Mesodermal cell (in vitro differentiated cells): ENCODE data around the gene IQCH.

ENCODE experiments used
- H3K27ac ChIP-seq: 2 replicates; pipeline ENCODE4 v1.7.0; 2013; ENCODE audit warnings: mild to moderate bottlenecking, low read depth, low read length, moderate library complexity; ENCODE audit not compliant: severe bottlenecking
- H3K36me3 ChIP-seq: 2 replicates; pipeline ENCODE4 v1.7.1; 2013; ENCODE audit warnings: mild to moderate bottlenecking, low read length, moderate library complexity; ENCODE audit not compliant: control insufficient read depth, insufficient read depth
- H3K4me1 ChIP-seq: one replicate; pipeline ENCODE4 v1.7.1; 2013; ENCODE audit warnings: mild to moderate bottlenecking, low read length; ENCODE audit not compliant: insufficient read depth, control insufficient read depth, poor library complexity, severe bottlenecking
- H3K4me3 ChIP-seq: 2 replicates; pipeline ENCODE4 v1.7.0; 2013; ENCODE audit warnings: low read length, control low read depth, mild to moderate bottlenecking; ENCODE audit not compliant: insufficient read depth, poor library complexity, severe bottlenecking; ENCODE audit errors: extremely low read depth
- H3K9me3 ChIP-seq: 2 replicates; pipeline ENCODE4 v1.7.1; 2013; ENCODE audit warnings: mild to moderate bottlenecking, low read length, moderate library complexity; ENCODE audit not compliant: control insufficient read depth
- WGBS, 2 experiments: methylation state at CpG; one replicate each; pipeline ENCODE4 v1.1.5; 2013; ENCODE audit warnings: missing lambda C conversion rate in 2 of 2; ENCODE audit not compliant: insufficient coverage in 2 of 2; 5-methylcytosine and 5-hydroxymethylcytosine counted together

IQCH gene

DNA sequence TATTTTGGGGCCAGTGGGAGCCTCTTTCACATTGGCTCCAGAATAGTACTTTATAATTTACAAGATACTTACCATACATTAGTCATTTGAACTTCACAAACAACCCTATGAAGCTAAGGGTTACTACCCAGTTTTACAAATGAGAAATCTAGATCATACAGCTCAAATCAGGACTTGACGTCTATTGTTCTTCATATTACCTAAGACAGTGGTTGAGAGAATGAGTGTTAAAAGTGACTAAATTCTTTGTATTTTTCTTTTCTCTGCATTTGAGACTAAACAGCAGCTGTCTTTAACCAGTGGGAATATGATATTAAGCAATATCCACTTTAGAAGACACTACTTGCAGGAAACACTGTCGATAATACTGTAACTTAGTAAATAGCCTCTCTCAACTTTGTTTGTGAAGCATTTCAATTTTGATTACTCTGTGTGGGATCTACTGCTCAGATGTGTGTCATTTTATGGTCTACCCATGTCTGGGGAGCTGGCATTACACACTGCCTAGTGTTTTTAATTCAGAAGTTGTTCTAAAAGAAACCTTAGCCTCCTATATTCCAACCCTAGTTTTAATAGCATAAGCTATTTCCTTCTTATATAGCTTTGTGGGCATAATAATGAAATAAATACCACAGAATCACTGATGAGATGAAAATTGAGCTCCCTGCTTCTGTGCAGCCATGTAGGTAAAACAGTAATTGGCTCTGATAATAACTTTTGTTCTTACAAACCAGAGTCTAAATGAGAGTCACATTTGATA lies 45.9 kb downstream of the IQCH start:
- H3K9me3 ChIP-seq = no peaks in the 10 kb centered on the region
- WGBS, 2 experiments = 100% methylated on average over 1 of the region's 2 CpGs; no CpG with 5 or more reads in 1 of the 2 experiments
- no peak overlapping the region for H3K4me3 ChIP-seq

DNA sequence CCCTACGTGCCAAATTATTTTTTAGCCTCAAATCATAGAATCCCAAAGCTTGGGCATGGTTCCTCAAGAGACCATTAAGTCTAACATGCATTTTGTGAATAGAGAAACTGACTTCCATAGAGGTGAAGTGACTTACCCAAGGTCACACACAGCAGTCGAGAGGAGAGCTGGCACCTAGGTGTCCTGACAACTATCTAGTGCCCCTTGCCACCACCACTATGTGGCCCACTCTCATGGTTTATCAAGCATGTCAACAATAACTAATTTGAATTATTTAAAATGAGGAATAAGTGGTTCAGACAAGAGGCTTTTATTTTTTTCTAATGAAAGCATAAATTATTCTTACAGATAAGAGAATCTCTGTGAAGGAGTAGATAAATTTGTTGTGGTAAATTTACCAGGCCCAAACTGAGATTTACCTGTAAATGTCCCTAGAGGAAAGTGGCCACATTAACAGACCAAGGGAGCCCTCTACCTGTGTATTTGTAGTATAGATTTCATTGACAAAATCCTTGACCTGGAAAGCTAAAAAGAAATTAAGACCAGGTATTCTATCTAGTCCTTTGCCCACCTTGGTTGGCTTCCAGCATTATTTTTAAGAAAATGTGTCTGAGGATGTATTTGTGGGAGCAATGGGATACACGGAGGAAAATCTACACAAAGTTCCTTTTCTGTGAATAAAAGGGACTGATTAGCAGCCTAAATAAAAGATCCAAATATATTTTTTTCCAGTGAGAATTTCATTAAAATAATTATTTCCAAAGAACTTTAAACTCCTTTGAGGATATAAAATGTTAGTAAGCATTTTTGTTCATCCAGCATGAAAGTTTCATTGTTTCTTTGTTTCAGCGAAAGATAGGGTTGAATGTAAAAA lies 49.1 kb downstream of the IQCH start:
- WGBS, 2 experiments = 83% methylated on average over 1 of the region's 4 CpGs; no CpG with 5 or more reads in 1 of the 2 experiments
- no peaks in the 10 kb centered on the region for H3K36me3 ChIP-seq
- H3K4me1 ChIP-seq = no peaks in the 10 kb centered on the region
- H3K4me3 ChIP-seq = no peak overlapping the region
- H3K9me3 ChIP-seq = no peaks in the 10 kb centered on the region
- no peak overlapping the region for H3K27ac ChIP-seq

More for the DNA sequence above, 45.9 kb downstream of the IQCH start:
- no peaks in the 10 kb centered on the region for H3K4me1 ChIP-seq
- no peaks in the 10 kb centered on the region for H3K36me3 ChIP-seq
- H3K27ac ChIP-seq = no peak overlapping the region

DNA sequence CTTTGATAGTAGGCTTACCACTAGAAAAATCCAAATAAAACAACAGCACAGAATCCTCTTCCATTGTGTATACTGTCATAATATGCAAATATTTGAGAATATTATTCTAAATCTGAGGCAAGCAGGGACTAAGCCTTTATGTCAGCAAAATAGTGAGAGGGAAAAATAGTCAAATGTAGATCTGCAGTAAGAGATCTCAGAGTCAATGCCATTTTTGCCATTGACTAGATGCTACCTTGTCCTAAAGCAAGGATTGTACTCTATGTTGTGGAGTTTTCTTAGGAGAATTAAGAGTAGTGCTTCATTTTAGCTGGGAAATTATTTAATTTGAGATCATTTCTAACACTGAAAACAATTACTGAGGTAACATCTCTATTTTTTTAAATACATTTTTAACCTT lies 50.2 kb downstream of the IQCH start:
- no peaks in the 10 kb centered on the region for H3K4me1 ChIP-seq
- H3K36me3 ChIP-seq = no peaks in the 10 kb centered on the region
- H3K9me3 ChIP-seq = no peaks in the 10 kb centered on the region
- H3K4me3 ChIP-seq = no peak overlapping the region
- no peak overlapping the region for H3K27ac ChIP-seq

DNA sequence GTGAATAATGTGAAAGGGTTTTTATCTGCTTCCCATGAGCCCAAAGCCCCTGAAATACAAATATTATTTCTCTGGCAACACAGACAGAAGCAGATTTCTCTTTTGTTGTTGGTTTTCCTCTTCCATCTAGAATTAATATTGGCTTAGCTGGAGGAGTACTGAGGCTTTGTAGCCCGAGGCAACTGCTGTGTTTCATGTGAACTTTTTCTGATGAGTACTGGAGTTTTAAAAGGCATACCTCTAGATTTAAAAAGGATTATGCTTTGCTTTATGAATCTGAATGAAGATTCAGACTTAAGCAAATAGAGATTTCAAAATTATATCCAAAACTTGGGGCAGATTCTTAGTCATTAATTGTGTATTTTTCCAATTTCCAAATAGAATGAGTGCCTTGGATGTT lies 50.9 kb downstream of the IQCH start:
- H3K4me1 ChIP-seq = no peaks in the 10 kb centered on the region
- no peaks in the 10 kb centered on the region for H3K9me3 ChIP-seq
- no peak overlapping the region for H3K4me3 ChIP-seq
- no CpG with 5 or more reads among the region's 1 CpG for WGBS, 2 experiments
- no peaks in the 10 kb centered on the region for H3K36me3 ChIP-seq
- no peak overlapping the region for H3K27ac ChIP-seq

DNA sequence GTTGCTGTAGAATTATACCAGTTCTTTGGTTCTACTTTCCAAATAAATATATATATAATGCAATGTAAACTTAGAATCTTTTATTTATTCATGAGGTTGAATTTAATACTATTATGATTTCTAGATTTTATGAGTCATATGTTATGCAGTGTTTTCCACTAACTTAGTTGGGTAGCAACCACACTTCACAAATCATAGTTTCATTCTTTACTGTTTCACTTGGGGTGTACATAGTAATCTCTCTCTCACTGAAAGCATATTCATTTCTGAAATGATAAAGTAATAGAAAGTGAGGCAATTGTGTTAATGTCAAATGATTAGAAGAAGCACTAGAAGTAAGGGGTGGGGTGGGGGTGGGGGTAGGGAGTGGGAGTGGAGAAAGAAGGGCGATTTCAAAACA lies 52.6 kb downstream of the IQCH start:
- no CpG with 5 or more reads among the region's 1 CpG for WGBS, 2 experiments
- no peaks in the 10 kb centered on the region for H3K9me3 ChIP-seq
- no peak overlapping the region for H3K4me3 ChIP-seq
- H3K4me1 ChIP-seq = no peaks in the 10 kb centered on the region
- H3K27ac ChIP-seq = no peak overlapping the region
- H3K36me3 ChIP-seq = no peaks in the 10 kb centered on the region

DNA sequence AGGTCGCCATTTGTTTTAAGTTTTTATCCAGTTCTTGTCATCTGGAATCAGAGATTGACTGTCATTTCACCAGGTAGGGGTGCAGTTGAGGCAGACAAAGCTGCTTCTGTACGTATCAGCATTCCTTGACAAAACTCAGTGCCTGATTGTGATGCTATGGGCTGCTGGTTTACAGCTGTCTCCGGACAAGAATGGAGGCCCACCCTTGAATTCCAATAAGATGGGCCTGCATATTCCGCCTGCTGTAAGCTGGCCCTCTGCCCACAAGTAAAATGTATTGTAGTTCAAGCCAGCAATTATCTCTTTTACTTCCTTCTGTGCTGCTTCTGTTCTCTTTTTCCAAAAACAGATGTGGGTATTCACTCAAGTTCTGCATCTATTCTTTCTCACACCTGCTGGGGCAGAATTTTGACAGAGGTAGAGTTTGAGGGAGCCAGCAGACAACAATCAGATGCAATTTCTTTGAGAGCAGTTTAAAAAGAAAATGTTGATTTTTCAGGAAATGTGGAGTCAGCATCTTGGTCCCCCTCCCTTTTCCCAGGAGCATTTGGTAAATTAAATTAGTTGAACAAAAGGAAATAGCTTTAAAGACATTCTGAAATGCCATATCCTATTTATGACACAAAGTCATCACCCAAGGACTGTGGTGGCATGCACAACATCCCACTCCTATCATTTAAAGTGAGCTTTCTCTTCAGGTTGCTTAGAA lies 53.5 kb downstream of the IQCH start:
- Histone ChIP-seq H3K9me3 (no peaks in the 10 kb centered on the region), H3K27ac (no peak overlapping the region), H3K4me3 (no peak overlapping the region), H3K4me1 (no peaks in the 10 kb centered on the region), H3K36me3 (no peaks in the 10 kb centered on the region)
- WGBS, 2 experiments = 63 to 70% methylated on average over 3 to 4 of the region's 4 CpGs

DNA sequence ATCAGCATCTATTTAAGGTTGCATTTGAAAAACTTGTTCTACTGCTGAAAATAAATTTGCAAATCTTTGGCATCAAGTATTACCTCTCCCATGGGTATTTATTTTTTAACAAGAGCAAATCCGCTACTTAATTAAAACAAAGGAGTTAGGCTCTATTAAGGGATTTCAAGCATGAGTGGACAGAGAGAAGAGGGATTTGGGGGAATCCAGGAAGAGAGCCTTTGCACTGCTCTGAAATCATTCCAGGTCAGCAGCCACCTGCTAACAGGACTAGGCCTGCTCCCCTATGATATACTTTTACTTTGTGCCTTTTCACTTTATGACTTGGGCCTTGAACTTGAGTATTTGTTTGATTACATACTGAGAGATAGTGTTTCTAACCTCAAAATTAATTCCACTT lies 57.1 kb downstream of the IQCH start:
- Histone ChIP-seq H3K9me3 (no peaks in the 10 kb centered on the region), H3K36me3 (no peaks in the 10 kb centered on the region), H3K4me3 (no peak overlapping the region), H3K4me1 (no peaks in the 10 kb centered on the region), H3K27ac (no peak overlapping the region)
- no CpG with 5 or more reads among the region's 1 CpG for WGBS, 2 experiments

DNA sequence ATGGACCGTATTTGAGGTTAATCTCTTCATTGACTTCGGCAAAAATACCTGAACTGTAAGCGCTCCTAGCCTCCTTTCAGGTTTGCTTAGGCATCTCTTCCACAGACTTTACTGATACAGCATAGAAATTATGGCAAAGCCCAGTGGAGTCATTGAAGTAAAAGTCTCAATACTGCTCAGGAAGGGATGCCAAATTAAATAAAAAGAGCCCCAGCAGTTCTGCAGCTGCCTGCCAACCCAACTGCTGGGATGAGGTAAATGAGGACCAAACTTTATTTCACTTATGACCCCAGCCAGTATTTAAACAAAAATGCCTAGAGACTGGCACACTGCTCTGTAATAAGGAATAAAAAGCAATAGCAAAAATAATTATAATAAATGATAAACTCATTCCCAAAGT lies 65.4 kb downstream of the IQCH start:
- Histone ChIP-seq H3K9me3 (peaks cover 6% of the 10 kb centered on the region), H3K4me1 (no peaks in the 10 kb centered on the region), H3K4me3 (no peak overlapping the region), H3K27ac (no peak overlapping the region), H3K36me3 (no peaks in the 10 kb centered on the region)
- 100% methylated on average over 2 of the region's 3 CpGs; no CpG with 5 or more reads in 1 of the 2 experiments for WGBS, 2 experiments

DNA sequence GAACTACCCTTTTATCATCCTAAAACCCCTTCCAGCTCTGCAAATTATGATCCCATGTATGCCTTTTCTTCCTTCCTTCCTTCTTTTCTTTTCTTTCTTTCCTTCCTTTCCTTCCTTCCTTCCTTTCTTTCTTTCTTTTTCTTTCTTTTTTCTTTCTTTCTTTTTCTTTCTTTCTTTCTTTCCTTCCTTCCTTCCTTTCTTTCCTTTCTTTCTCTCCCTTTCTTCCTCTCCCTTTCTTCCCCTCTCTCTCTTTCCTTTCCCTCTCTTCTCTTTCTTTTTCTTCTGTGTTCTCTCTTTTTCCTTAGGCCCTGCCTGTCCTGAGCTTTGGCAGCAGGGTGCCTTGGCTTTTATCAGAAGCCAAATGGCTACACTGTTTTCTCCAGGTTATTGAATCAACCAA lies 66.8 kb downstream of the IQCH start:
- no peak overlapping the region for H3K27ac ChIP-seq
- H3K36me3 ChIP-seq = no peaks in the 10 kb centered on the region
- peaks cover 6% of the 10 kb centered on the region for H3K9me3 ChIP-seq
- H3K4me3 ChIP-seq = no peak overlapping the region
- H3K4me1 ChIP-seq = no peaks in the 10 kb centered on the region

DNA sequence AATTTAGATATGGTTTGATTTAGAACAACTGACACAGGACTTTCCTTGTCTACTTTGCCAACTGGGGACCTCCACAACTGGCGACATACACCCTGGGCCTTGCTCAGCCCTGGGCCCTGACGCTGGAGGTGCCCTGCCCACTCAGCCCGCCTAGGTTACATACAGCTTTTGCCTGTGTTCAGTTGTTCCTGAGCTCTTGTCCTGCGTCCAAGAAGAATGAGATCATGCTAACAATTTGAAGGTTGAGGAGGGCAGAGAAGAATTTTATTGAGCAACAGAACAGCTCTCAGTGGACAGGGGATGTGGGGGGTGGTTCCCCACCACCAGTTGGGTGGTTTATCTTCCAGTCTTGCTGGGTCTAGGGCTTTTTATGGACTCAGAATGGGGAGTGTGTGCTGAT lies 67.9 kb downstream of the IQCH start:
- H3K27ac ChIP-seq = no peak overlapping the region
- no peaks in the 10 kb centered on the region for H3K4me1 ChIP-seq
- WGBS, 2 experiments = 100% methylated on average over 2 to 4 of the region's 4 CpGs
- no peak overlapping the region for H3K4me3 ChIP-seq
- no peaks in the 10 kb centered on the region for H3K36me3 ChIP-seq
- H3K9me3 ChIP-seq = peaks cover 11% of the 10 kb centered on the region
